NCI-H1092 treated with DMSO at 0.1 percent for 48 hours (cell line): ENCODE measurements around the gene TMEM245.

Experiments
- DNase-seq: peaks from one replicate; lab custom pipeline; 2025; lab: John Stamatoyannopoulos, UW

Gene TMEM245

DNA sequence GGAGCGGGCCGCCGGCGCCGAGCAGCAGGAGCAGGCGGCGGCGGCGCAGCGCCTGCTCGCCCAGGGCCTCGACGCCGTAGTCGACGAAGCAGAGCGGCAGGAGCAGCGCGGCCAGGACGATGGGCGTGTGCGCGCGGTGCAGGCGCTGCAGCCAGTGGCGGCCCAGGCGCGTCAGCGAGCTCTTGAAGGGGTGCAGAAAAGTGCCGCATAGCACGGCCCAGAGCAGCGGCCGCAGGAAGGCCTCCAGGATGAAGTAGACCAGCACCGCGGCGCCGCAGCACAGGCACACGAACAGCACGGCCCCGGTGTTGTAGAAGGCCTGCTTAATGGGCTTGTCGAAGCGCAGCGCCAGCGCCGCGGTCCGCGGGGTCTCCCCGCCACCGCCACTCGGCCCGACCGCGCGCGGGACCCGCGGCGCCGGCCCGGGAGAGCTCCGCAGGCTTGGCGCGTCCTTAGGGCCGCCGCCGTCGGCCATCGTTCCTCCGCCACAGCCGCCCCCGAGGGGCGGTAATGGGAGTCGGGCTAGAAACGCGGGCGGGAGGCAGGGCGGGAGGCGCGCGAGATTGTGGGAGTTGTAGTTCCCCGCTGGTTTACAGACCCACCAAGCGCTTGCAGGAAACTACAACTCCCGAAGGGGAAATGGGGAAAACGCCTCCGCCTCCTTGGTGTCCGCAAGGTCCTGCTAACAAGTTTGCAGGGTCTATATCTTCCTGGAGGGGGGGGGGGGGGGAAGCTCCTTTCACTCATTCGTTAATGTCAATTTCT lies at the start of gene TMEM245:
TMEM245 (minus strand) TSS at position 509 of the 765 bp plus-strand sequence; CDS start at position 475, 34 bp downstream.
- peak; percentile 98 for DNase-seq

DNA sequence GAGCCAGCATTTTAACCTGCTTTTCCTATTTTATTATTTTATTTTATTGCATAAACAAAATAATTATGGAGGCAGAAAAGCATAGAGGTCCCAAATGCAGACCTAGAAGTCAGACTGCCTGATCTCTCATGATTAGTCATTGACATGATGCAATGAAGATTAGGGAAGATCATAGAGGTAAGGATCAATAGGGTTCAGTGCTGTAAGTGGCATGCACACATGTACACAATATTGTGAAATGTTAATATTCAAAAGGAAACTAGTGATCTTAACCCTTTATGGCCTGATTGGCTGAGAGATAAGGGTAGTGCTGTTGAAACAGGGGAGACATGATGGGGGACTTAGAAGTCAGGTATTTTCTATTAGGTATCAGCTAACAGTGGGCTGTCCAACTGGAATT lies 48.4 kb upstream of the TMEM245 start:
- DNase-seq, result no peak

DNA sequence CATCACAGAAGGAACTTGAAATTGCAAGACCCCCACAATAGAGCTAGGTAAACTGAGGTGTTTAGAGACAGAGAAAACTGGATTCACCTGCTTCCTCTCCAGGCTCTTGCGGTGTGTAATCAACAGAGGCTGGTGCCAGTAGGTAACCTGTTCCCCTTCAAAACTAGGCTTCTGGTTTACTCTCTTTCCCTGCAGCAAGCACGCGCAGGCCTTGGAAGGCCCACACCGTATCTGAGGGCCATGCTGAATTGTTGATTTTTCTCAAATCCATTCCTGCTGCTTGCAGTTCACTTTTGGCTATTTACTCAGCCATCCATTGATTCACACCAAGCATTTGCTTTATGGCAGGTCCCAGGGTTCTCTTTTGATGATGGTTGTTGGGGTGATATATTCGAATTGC lies 48.0 kb upstream of the TMEM245 start:
- no peak for DNase-seq

DNA sequence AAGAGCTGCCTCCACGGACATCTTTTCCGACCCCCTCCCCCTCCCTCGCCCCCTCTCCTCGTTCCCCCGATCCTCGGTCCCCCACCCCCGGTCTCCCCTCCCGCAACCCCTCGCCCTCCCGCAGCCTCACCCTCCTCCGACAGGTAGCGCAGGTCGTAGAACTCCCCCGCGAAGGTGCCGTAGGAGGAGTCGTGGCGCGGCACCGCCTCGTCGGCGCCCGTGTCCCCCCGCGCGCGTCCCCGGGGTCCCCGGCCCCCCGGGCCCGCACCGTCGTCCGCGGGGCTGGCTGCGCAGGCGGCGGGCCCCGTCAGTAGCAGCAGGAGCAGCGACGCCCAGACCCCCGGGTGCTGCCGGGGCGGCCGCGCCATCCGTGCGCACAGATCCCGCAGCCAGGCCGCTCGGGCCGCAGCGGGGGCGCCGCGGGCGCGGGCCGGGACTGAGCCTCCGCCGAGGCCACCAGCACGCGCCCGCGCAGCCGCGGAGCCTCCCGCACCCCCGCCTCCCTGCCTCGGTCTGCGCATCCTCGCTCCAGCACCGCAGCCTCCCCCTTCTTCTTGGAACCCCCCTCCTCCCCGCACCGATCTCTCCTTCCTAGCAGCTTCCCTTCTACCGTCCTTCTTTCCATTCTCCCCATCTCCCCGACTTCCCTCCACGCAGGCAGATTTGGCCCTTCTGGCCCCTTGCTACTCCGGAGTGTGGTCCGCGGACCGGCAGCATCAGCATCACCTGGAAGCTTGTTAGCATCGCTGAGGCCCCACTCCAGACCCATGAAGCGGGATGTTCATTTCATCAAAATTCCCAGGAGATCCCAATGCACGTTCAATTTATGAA lies 47.2 kb upstream of the TMEM245 start, which contains the start of gene FRRS1L:
FRRS1L (minus strand) TSS at position 479 of the 831 bp plus-strand sequence; CDS start at position 368, 111 bp downstream.
- DNase-seq, result peak; percentile 39

DNA sequence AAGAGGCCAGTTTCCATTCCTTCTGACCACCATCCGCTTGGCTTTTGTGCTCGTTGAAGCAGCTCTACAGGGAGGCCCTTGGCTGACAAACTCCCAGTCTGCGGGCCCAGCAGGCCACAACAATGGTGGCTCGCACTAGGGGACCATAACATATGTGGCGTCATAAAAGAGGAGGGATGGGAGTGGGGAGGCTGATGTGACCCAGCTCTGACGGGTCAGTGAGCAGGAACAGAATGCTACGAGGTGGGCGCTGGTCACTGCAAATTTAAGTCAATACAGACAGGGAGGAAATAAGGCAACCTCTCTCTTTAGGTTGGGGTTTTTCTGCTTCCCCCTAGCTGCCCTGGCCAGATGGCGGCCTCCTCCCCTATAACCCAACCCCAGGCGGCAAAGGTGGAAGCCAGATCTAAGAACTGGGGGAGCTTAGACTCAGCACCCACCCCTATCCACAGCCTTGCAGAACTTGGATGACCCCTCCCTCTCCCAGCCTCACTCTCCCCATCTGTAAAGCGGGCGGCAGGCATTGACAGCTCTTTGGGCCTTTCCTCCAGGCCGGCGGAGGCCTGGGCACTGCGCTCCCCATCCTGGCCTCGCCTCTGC lies 46.5 kb upstream of the TMEM245 start:
- DNase-seq, result no peak

DNA sequence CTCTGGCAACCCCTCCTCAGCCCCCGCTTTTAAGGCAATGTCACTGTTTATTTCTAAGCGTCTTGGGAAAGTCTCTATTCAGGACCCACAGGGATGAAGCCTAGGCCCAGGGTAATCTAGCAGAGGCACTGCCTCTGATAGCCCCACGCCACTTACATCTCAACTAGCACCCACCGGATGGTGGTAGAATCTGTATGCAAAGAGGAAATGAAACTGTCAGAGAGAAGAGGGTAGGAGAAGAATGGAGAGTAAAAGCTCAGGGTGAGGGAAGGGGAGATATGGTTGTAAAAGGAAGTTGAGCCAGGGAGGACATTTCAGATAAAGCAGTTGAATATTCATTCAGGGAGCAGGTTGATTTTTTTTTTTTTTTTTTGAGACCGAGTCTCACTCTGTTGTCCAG lies 44.3 kb upstream of the TMEM245 start:
- no peak for DNase-seq

DNA sequence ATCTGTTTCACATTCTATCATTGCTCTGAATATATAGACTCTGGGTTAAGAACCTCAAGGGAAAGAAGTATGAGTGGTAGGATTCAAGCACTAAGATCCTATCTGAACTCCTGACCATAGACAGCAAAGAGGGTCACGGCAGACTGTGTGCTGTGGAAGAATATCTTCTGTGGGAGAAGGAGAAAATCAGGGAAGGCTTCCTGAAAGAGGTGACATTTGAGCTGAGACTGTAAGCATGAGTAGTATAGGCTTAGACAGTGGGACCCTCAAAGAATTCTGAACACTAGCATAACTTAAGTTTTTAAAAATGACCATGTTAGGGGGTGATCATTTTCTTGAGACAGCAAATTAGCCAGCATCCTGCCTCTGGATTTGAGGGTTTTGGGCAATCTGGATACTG lies 43.4 kb upstream of the TMEM245 start:
- DNase-seq, result no peak

DNA sequence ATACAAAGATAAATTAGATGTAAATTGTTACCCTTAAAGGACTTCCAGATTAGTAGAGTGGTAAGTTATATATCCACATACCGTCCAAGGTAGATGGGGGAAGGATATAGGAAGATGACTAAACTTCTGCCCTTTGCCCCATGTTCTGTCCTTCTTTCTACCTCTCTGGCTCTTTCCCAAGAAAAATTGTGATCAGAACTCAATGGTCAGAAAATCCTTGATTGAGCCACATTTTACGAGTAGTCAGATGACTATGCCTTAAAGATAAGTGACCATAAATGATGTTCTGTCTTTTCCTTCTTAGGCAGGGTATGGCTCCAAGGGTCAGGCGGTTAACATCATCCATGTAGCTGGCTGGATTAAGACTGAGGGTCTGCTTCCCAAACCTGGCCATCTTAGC lies 42.9 kb upstream of the TMEM245 start:
- no peak for DNase-seq

DNA sequence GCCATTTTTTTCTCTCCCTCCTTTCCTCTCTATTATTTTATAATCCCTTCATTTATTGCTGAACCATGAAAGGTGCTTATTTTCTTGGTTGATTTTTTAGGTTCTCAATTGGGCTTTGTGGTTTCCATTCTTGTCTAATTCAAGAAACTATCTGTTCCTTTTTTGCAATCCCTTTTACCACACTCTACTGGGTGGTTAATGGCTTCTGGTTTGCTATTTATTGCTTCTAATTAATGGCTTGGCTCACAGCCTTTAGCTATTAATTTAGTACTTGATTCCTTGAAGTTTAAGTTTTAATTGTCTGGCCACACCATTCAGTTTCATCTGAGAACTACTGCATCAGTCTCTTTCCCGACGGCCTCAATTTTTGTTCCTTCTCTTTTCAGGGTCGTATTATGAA lies 41.7 kb upstream of the TMEM245 start:
- no peak for DNase-seq

DNA sequence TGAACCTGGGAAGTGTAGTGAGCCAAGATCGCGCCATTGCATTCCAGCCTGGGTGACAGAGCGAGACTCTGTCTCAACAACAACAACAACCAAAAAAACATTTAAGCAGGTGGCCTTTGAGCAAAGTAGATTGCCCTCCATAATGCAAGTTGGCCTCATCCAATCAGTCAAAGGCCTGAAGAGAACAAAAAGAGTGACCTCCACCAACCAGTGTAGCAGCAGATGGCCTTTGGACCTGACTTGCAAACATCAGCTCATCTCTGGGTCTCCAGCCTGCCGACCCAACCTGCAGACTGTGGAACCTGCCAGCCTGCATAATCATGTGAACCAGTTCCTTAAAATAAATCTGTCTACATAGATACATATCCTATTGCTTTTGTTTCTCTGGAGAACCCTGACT lies 39.8 kb upstream of the TMEM245 start:
- DNase-seq, result no peak

DNA sequence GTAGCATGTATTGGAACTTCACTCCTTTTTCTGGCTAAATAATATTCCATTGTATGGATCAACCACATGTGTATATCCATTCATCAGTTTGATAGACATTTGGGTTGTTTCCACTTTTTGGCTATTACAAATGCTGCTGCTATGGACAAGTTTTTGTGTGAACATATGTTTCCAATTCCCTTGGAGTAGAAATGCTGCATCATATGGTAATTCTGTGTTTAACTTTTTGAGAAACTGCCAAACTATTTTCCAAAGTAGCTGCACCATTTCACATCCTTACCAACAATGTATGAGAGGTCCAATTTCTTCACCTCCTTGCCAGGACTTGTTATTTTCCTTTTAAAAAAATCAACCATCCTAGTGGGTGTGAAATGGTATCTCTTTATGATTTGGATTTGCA lies 38.9 kb upstream of the TMEM245 start:
- DNase-seq, result no peak

DNA sequence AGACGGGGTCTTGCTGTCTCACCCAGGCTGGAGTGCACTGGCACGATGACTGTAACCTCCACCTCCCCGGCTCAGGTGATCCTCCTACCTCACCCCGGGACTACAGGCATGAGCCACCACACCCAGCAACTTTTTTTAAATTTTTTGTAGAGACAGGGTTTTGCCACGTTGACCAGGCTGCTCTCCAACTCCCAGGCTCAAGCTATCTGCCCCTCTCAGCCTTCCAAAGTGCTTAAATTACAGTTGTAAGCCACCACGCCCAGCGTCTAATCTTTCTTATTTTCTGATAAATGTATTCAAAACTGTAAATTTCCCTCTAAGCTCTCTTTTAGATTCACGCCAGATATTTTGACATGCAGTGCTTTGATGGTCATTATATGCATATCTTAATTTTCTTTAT lies 37.0 kb upstream of the TMEM245 start:
- no peak for DNase-seq

DNA sequence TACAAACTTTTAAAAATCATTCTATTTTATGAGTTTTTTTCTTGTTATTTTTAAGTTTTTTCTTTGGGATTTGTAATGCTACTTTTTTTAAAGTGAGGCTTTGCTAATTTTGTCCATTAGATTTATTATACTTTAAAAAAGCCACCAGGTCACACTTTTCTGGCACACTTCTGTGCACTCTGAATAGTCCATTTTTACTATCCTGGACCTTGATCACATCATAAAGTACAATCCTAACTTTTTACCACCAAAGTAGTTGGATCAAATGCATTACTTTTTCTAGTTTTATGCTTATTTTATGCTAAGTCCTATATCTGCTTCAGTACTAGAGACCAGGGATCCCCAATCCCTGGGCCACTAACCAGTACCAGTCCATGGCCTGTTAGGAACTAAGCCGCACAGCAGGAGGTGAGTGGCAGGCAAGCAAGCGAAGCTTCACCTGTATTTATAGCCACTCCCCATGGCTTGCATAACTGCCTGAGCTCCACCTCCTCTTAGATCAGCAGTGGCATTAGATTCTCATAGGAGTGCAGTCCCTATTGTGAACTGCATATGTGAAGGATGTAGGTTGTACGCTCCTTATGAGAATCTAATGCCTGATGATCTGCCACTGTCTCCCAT lies 31.3 kb upstream of the TMEM245 start:
- DNase-seq, result no peak

DNA sequence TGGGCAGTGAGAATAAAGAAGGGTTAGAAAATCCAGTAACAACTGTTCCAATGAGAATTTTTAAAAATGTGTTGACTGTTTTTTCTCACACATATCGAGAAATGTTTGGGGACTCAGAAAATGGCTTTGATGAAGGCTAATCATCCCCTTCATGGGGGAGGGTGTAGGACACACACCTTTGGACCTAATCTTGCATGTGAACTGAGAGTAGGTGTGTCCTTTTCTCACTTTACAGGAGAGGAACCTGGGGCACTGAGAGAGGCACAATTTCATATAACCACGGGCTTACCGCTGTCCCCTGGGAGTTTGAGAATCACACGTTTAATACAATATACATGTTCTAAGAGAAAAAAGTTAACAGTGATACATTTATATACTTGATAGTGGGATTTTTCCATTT lies 30.0 kb upstream of the TMEM245 start:
- no peak for DNase-seq

DNA sequence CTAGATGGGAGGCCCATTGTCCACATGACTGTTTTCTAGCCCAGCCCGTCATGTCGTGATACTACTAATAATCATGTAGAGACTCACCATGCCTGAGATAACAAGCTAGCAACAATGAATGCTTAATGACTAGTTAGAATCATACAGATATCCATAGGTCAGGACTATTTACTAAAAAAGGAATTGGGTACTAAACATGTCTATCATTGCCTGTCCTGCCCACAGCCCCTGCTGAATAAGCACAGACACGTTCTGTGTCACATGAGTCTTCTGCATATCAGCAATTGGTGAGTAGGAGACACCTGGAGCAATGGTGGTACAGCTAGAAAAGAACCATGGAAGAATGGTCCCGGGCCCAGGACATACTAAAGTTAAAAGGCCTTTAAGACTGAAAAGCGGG lies 29.3 kb upstream of the TMEM245 start:
- DNase-seq, result no peak

DNA sequence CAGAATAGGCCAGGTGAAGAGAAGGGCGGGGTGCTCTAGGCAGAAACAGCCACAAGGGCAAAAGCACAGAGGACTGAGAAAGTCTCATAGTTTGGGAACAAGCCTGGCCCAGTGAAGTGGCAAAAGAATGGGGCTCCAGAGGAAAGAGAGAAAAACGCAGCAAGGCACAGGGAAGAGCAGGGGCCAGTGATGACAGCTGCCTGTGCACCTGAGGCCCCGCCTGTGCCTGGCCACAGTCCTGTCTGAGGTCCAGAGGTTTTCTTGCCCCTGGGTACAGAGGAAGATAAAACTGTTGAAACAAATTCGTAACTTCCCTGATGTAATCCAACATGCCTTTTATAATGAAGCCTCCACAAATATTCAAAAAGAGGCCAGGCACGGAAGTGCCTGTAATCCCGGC lies 25.3 kb upstream of the TMEM245 start:
- DNase-seq, result no peak

DNA sequence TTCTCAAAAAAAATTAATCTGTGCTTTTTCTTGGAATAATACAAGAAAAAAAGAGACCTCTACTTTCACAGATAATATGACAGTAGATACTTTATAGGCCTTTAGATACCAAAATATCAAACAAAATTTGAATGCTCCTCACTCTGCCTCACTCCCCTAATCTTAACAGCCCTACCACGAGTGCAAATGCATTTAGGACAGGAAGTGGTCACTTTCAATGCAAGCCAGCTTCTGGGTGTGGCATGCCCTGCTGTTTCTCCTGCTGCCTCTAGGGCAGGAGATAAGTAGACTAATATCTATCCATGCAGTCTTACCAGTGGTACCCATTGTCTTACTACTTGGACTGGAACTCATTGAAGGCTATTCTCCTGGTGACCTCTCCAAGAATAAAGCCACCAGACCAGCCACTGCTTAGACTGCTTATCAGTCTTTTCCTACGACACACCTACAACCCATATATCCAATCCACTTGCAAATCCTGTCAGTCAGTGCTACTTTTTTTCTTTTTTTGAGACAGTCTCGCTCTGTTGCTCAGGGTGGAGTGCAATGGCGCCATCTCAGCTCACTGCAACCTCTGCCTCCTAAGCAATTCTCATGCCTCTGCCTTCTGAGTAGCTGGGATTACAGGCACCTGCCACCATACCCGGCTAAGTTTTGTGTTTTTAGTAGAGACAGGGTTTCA lies 24.3 kb upstream of the TMEM245 start:
- DNase-seq, result no peak

DNA sequence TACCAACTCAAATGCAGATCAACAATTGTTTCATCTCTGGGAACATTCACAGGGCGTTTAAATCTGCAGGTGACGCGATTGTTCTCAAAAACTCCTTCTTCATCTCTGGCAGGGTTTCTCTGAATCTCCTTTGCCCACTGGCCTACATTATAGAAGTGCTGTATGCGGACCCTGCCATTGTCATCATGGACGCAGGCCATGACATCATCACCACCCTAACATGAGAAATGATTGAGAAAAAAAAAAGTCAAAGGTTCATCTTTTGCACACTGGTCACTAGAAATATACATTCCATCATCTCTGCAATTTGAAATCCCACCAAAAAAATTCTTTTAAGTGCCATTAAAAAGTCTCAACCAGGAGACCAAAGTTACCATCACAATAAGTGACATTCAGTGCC lies 21.6 kb upstream of the TMEM245 start:
- DNase-seq, result no peak

DNA sequence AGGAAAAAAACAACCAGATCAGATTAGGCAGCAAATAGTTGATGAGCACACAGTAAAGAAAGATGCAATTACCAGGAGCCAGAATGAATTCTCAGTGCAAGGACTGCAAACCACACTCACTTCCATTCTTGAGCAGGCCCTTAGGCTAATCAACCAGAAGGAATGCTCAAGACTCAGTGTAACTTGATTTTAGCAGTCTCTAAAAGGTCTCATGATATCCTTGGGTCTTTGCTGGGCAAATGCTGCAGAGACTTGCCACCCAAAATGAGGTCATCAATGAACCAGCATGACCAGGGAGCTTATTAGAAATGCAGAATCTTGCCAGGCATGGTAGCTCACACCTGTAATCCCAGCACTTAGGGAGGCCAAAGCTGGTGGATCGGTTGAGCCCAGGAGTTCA lies 20.1 kb upstream of the TMEM245 start:
- DNase-seq, result no peak

DNA sequence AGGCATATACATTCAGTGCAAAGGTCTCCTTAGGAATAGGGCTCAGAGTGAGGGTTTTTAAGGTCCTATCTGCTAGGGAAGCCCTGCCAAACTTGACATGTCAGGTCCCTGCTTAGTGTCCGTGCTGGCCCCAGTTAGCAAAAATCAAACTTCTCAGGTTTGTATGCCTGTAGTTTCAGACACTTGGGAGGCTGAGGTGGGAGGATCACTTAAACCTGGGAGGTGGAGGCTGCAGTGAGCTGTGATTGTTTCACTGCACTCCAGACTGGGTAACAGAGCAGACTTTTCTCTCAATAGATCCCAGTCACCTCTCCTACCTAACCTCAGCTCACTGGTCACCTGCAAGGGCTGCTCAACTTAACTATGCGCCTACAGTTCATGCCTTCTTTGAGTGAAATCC lies 18.7 kb upstream of the TMEM245 start:
- no peak for DNase-seq

DNA sequence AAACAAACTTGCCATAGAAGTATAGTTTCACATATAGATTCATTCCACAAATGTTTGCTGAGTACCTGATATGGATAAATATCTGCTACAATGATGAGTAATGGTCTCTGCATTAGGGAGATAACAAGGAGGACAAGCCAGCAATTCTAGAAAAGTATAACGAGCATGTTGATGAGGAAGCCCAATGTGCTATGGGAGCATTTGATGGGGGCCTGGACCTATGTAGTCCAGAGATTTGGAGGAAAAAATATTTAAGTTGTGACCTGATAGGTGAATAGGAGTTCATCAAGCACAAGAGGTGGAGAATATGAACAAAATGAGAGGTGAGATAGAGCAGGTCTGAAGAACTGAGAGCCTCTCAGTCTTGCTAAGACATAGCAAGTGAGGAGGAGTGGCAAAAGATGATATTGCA lies 14.4 kb upstream of the TMEM245 start:
- DNase-seq, result no peak

DNA sequence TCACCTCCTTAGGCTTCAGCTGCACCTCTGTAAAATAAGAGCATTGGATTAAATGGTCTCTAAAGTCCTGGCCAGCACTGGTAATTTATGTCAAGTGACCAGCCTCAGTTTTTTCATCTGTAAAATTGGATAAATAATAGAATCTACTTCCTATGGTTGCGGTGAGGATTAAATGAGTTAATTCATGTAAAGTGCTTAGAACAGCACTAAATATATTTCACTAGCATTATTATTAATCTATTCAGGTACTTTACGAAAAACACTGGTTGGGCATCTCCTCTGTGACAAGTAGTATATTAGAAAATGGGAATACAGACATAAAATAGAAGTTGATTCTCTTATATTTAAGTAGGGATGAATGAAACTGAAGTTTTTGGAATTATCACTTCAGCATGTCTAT lies 13.8 kb upstream of the TMEM245 start:
- no peak for DNase-seq
